B cell (primary cell): ENCODE results near the gene DIRAS1. TPM values are rescaled to one million over a fixed set of nuclear protein-coding genes. Genes with fewer than 3 reads are reported as not detected.

Experiments
- ATAC-seq: fragments of 200-7000 bp; cut with Tn5 transposase; one replicate; pipeline ENCODE4 v1.10.0; 2021; ENCODE audit warnings: low read depth, mild to moderate bottlenecking, moderate number of reproducible peaks, moderate library complexity
- CTCF ChIA-PET: fragments of 350-600 bp; sonication (Branson Sonifier 250); formaldehyde crosslinking; loops from one replicate; lab custom pipeline; 2021; ENCODE audit warnings: antibody characterized with exemption, inconsistent platforms; lab: Charles Lee
- POLR2A ChIA-PET: fragments of 350-600 bp; sonication (Branson Sonifier 250); formaldehyde crosslinking; loops from one replicate; lab custom pipeline; 2021; ENCODE audit warnings: antibody characterized with exemption; lab: Charles Lee
- DNase-seq: peaks from one replicate; pipeline ENCODE4 v3.0.0; 2013
- H2AFZ ChIP-seq: 2 replicates; pipeline ENCODE4 v1.6.1; 2012; ENCODE audit warnings: mild to moderate bottlenecking, low read depth, low read length; ENCODE audit not compliant: insufficient read depth, poor library complexity, severe bottlenecking
- H3K27ac ChIP-seq, 2 donors: 1 replicate in 1 of 2; 2 replicates in 1 of 2; pipeline ENCODE4 v1.5.1; 2012 to 2013; ENCODE audit warnings: low read length in 2 of 2, mild to moderate bottlenecking in 2 of 2, moderate library complexity in 1 of 2
- H3K27me3 ChIP-seq, 4 experiments: fragments of 200-600 bp in 1 of 4; sonication (generic) in 1 of 4; replicated peaks in 1 of 4; 1 replicate in 2 of 4; 2 replicates in 2 of 4; pipeline versions ENCODE4 v1.6.1 to v1.7.0; 2013 to 2016; ENCODE audit warnings: low read length in 3 of 4, mild to moderate bottlenecking in 2 of 4, mixed read lengths in 1 of 4, moderate library complexity in 1 of 4; ENCODE audit not compliant: insufficient read depth in 4 of 4, control insufficient read depth in 3 of 4; ENCODE audit errors: control extremely low read depth in 1 of 4
- H3K36me3 ChIP-seq, 2 experiments: replicated peaks in 1 of 2; 1 replicate in 1 of 2; 2 replicates in 1 of 2; pipeline versions ENCODE4 v1.6.1 to v1.7.1; 2013; ENCODE audit warnings: low read length in 1 of 2; ENCODE audit not compliant: insufficient read depth in 2 of 2, control insufficient read depth in 1 of 2; ENCODE audit errors: control extremely low read depth in 1 of 2, extremely low read depth in 1 of 2
- H3K4me1 ChIP-seq, 2 donors: fragments of 200-600 bp in 1 of 2; sonication (generic) in 1 of 2; 1 replicate in 1 of 2; 2 replicates in 1 of 2; pipeline versions ENCODE4 v1.5.1 to v1.6.1; 2013 to 2017; ENCODE audit warnings: low read length in 2 of 2; ENCODE audit not compliant: control insufficient read depth in 2 of 2, insufficient read depth in 2 of 2
- H3K4me2 ChIP-seq: replicated peaks from 2 replicates; pipeline ENCODE3; 2012; ENCODE audit warnings: mild to moderate bottlenecking, low read depth, low read length; ENCODE audit not compliant: poor library complexity, severe bottlenecking
- H3K4me3 ChIP-seq, 5 experiments: fragments of 200-600 bp in 1 of 5; sonication (generic) in 1 of 5; 1 replicate in 3 of 5; 2 replicates in 2 of 5; pipeline versions ENCODE4 v1.5.1 to v1.7.0; 2011 to 2016; ENCODE audit warnings: low read length in 4 of 5, mild to moderate bottlenecking in 4 of 5, low read depth in 2 of 5, control low read depth in 1 of 5, moderate library complexity in 1 of 5; ENCODE audit not compliant: insufficient read depth in 1 of 5; ENCODE audit errors: control extremely low read depth in 1 of 5, extremely low read depth in 1 of 5
- H3K79me2 ChIP-seq: fragments of 200-600 bp; sonication (generic); one replicate; pipeline ENCODE4 v1.6.0; 2016; ENCODE audit warnings: low read length; ENCODE audit not compliant: control insufficient read depth, insufficient read depth
- H3K9ac ChIP-seq: fragments of 200-600 bp; sonication (generic); 2 replicates; pipeline ENCODE4 v1.6.1; 2017; ENCODE audit warnings: mild to moderate bottlenecking, low read length, moderate library complexity
- H3K9me3 ChIP-seq, 3 donors: one replicate each; pipeline versions ENCODE4 v1.6.1 to v1.7.1; 2013; ENCODE audit warnings: low read length in 2 of 3; ENCODE audit not compliant: control insufficient read depth in 2 of 3, insufficient read depth in 1 of 3; ENCODE audit errors: control extremely low read depth in 1 of 3
- H4K20me1 ChIP-seq: 2 replicates; pipeline ENCODE4 v1.6.0; 2012; ENCODE audit warnings: mild to moderate bottlenecking, low read length; ENCODE audit not compliant: insufficient read depth, control insufficient read depth, poor library complexity, severe bottlenecking
- H3K27ac Mint-ChIP-seq: one replicate; pipeline ENCODE4 v1.8.0; 2021; ENCODE audit warnings: mixed read lengths
- H3K27me3 Mint-ChIP-seq: one replicate; pipeline ENCODE4 v1.8.0; 2021; ENCODE audit warnings: mixed read lengths
- H3K4me1 Mint-ChIP-seq: one replicate; pipeline ENCODE4 v1.8.0; 2021; ENCODE audit warnings: mixed read lengths
- H3K4me3 Mint-ChIP-seq: one replicate; pipeline ENCODE4 v1.8.0; 2021; ENCODE audit warnings: mixed read lengths
- H3K9me3 Mint-ChIP-seq: one replicate; pipeline ENCODE4 v1.8.0; 2022; ENCODE audit warnings: mixed read lengths; ENCODE audit not compliant: insufficient read depth
- EZH2 ChIP-seq: IDR thresholded peaks from 2 replicates; pipeline ENCODE4 v1.6.1; 2012; ENCODE audit warnings: borderline replicate concordance, low read depth, mild to moderate bottlenecking, moderate library complexity, low read length; ENCODE audit not compliant: insufficient read depth, poor library complexity, severe bottlenecking
- WGBS: methylation state at CpG from one replicate; pipeline ENCODE4 v1.1.5; 2013; ENCODE audit warnings: missing lambda C conversion rate; ENCODE audit not compliant: insufficient coverage; 5-methylcytosine and 5-hydroxymethylcytosine counted together
- intact Hi-C: fragments of 100-400 bp; cut with micrococcal nuclease; formaldehyde crosslinking; loops from one replicate; pipeline ENCODE4 v1.10.0; 2022
- polyA plus RNA-seq: library from polyadenylated mRNA; depleted of rRNA; stranded (reverse); fragments of >200 nt; gene quantifications from 2 replicates; pipeline ENCODE4 v1.2.3, GENCODE V29; 2012
- total RNA-seq, 2 donors: library from RNA; stranded (reverse); fragments of 120-200 nt in 1 of 2; gene quantifications; 1 replicate in 1 of 2; 2 replicates in 1 of 2; pipeline versions ENCODE4 v1.2.3 to v1.2.4, GENCODE V29; 2013 to 2022
- TF ChIP-seq, protein P1 (sequence below): fragments of 200-600 bp; IDR thresholded peaks from one replicate; pipeline ENCODE4 v1.8.0; 2022; ENCODE audit warnings: antibody characterized with exemption, mild to moderate bottlenecking

Gene DIRAS1
- total and polyA plus RNA-seq, 2 donors (not counting 1 experiment from before 2014, with no cell fraction given) = 5.2 to 23.7 TPM

GRCh38 chr19:2754659-2755447 lies 33.7 kb upstream of the DIRAS1 start:
- 98% methylated on average over 39 of the region's 43 CpGs for WGBS
- intact Hi-C loops = no loop called here
- TF ChIP-seq EZH2 = no peak
- TF ChIP-seq, protein P1, sequence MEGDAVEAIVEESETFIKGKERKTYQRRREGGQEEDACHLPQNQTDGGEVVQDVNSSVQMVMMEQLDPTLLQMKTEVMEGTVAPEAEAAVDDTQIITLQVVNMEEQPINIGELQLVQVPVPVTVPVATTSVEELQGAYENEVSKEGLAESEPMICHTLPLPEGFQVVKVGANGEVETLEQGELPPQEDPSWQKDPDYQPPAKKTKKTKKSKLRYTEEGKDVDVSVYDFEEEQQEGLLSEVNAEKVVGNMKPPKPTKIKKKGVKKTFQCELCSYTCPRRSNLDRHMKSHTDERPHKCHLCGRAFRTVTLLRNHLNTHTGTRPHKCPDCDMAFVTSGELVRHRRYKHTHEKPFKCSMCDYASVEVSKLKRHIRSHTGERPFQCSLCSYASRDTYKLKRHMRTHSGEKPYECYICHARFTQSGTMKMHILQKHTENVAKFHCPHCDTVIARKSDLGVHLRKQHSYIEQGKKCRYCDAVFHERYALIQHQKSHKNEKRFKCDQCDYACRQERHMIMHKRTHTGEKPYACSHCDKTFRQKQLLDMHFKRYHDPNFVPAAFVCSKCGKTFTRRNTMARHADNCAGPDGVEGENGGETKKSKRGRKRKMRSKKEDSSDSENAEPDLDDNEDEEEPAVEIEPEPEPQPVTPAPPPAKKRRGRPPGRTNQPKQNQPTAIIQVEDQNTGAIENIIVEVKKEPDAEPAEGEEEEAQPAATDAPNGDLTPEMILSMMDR = no peak
- no peak overlapping the region for H3K9ac ChIP-seq
- Mint-ChIP-seq H3K4me1 (no peaks in the 10 kb centered on the region), H3K9me3 (no peaks in the 10 kb centered on the region), H3K27ac (no peak overlapping the region), H3K4me3 (no peak overlapping the region), H3K27me3 (no peaks in the 10 kb centered on the region)
- H3K79me2 ChIP-seq = no peaks in the 10 kb centered on the region
- peaks cover 3 to 19% of the 10 kb centered on the region in 2 experiments for H3K36me3 ChIP-seq
- ATAC-seq (no peak), DNase-seq (no peak)
- H3K4me3 ChIP-seq = no peak overlapping the region
- no peak overlapping the region for H2AFZ ChIP-seq
- ChIA-PET CTCF (interaction anchor here (0.8 to 4.8 kb wide), 2 partner anchors 104 to 107 kb away, joined by 3 to 39 read pairs; no protein-coding TSS in a partner anchor), POLR2A (interaction anchor here (0.5 kb wide), 1 partner anchor 85 kb away, joined by 3 read pairs; no protein-coding TSS in a partner anchor)
- H4K20me1 ChIP-seq = no peaks in the 10 kb centered on the region
- no peaks in the 10 kb centered on the region for H3K27me3 ChIP-seq
- H3K4me1 ChIP-seq = no peaks in the 10 kb centered on the region
- H3K27ac ChIP-seq = no peak overlapping the region
- H3K4me2 ChIP-seq = no peak overlapping the region
- no peaks in the 10 kb centered on the region for H3K9me3 ChIP-seq

GRCh38 chr19:2751438-2751830 lies 30.3 kb upstream of the DIRAS1 start:
- H3K4me2 ChIP-seq = no peak overlapping the region
- H3K27ac Mint-ChIP-seq = no peak overlapping the region
- no peaks in the 10 kb centered on the region for H3K9me3 ChIP-seq
- H3K4me1 ChIP-seq = peaks cover 8 to 18% of the 10 kb centered on the region in 2 donors
- H3K4me3 Mint-ChIP-seq = no peak overlapping the region
- H3K36me3 ChIP-seq = peaks cover 0 to 7% of the 10 kb centered on the region in 2 experiments
- DNase-seq (no peak), ATAC-seq (no peak)
- 95% methylated on average over 20 of the region's 21 CpGs for WGBS
- no peaks in the 10 kb centered on the region for H3K9me3 Mint-ChIP-seq
- ChIA-PET POLR2A (interaction anchor here (0.7 kb wide), 1 partner anchor 90 kb away, joined by 15 read pairs; no protein-coding TSS in a partner anchor), CTCF (interaction anchor here (3.1 to 4.8 kb wide), 2 partner anchors 103 kb away, joined by 39 to 156 read pairs; no protein-coding TSS in a partner anchor)
- no peaks in the 10 kb centered on the region for H4K20me1 ChIP-seq
- no peak overlapping the region for H2AFZ ChIP-seq
- peaks cover 10% of the 10 kb centered on the region for H3K4me1 Mint-ChIP-seq
- peaks cover 12% of the 10 kb centered on the region for H3K79me2 ChIP-seq
- intact Hi-C loops = no loop called here
- H3K27ac ChIP-seq = no peak overlapping the region
- no peaks in the 10 kb centered on the region for H3K27me3 Mint-ChIP-seq
- H3K9ac ChIP-seq = no peak overlapping the region
- H3K4me3 ChIP-seq = no peak overlapping the region
- no peaks in the 10 kb centered on the region for H3K27me3 ChIP-seq
- TF ChIP-seq, protein P1 = no peak
- no peak for TF ChIP-seq EZH2
